H1 (cell line): ENCODE data around the gene CHP2. TPM values are rescaled to one million over a fixed set of nuclear protein-coding genes. Genes with fewer than 3 reads are reported as not detected.

Experiments used
- CTCF ChIA-PET: fragments of 300-600 bp; sonication (Branson Sonifier 250); formaldehyde crosslinking; loops from one replicate; lab custom pipeline; 2021; ENCODE audit not compliant: partially characterized antibody; lab: Charles Lee
- POLR2A ChIA-PET: fragments of 300-600 bp; sonication (Branson Sonifier 250); formaldehyde crosslinking; loops from one replicate; lab custom pipeline; 2021; ENCODE audit warnings: inconsistent platforms; ENCODE audit not compliant: partially characterized antibody; lab: Charles Lee
- DNase-seq, 2 experiments: peaks; one replicate each; pipeline versions ENCODE4 v3.0.0 to v3.0.0-alpha.2; 2010 to 2022; ENCODE audit warnings: low spot score in 2 of 2, low read depth in 1 of 2, mixed read lengths in 1 of 2
- FAIRE-seq: peaks from 2 replicates; lab custom pipeline; 2011; peaks lifted over from hg19 to GRCh38; lab: Jason Lieb, UNC
- H2AFZ ChIP-seq: 2 replicates; pipeline ENCODE4 v1.8.1; 2012; ENCODE audit warnings: low read length, inconsistent platforms
- H2AK5ac ChIP-seq: 2 replicates; pipeline ENCODE4 v1.6.1; 2013; ENCODE audit warnings: low read depth, low read length
- H2BK120ac ChIP-seq: replicated peaks from 2 replicates; pipeline ENCODE3; 2013; ENCODE audit warnings: low read depth, low read length, inconsistent platforms
- H2BK12ac ChIP-seq: 2 replicates; pipeline ENCODE4 v1.6.1; 2013; ENCODE audit warnings: low read depth, low read length
- H2BK15ac ChIP-seq: 2 replicates; pipeline ENCODE4 v1.6.1; 2013; ENCODE audit warnings: low read length
- H2BK20ac ChIP-seq: 2 replicates; pipeline ENCODE4 v1.6.1; 2013; ENCODE audit warnings: low read length
- H2BK5ac ChIP-seq: 2 replicates; pipeline ENCODE4 v1.6.1; 2013; ENCODE audit warnings: low read depth, low read length
- H3K14ac ChIP-seq: 2 replicates; pipeline ENCODE4 v1.6.1; 2013; ENCODE audit warnings: inconsistent platforms; ENCODE audit not compliant: insufficient read length
- H3K18ac ChIP-seq: 2 replicates; pipeline ENCODE4 v1.6.1; 2013; ENCODE audit warnings: low read length; ENCODE audit errors: extremely low read depth
- H3K23ac ChIP-seq: 2 replicates; pipeline ENCODE4 v1.6.1; 2013; ENCODE audit warnings: inconsistent platforms; ENCODE audit not compliant: insufficient read length
- H3K23me2 ChIP-seq: 2 replicates; pipeline ENCODE4 v1.6.1; 2013; ENCODE audit warnings: low read depth, low read length
- H3K27ac ChIP-seq: 2 replicates; pipeline ENCODE4 v1.6.1; 2011; ENCODE audit warnings: low read depth, low read length, inconsistent platforms
- H3K27me3 ChIP-seq, 4 experiments: replicated peaks in 1 of 4; 1 replicate in 1 of 4; 2 replicates in 3 of 4; pipeline versions ENCODE4 v1.6.1 to v1.8.1; 2011 to 2013; ENCODE audit warnings: low read length in 3 of 4, mild to moderate bottlenecking in 3 of 4, inconsistent platforms in 2 of 4, mixed read lengths in 2 of 4, moderate library complexity in 1 of 4; ENCODE audit not compliant: control insufficient read depth in 3 of 4, insufficient read depth in 3 of 4; ENCODE audit errors: extremely low read depth in 1 of 4
- H3K36me3 ChIP-seq, 4 experiments: 2 replicates each; pipeline versions ENCODE4 v1.6.1 to v1.8.1; 2011 to 2013; ENCODE audit warnings: mild to moderate bottlenecking in 4 of 4, low read length in 3 of 4, moderate library complexity in 2 of 4, control low read depth in 1 of 4, inconsistent platforms in 1 of 4; ENCODE audit not compliant: insufficient read depth in 4 of 4, control insufficient read depth in 2 of 4
- H3K4ac ChIP-seq: replicated peaks from 2 replicates; pipeline ENCODE3; 2013; ENCODE audit warnings: low read length, low read depth, mixed read lengths, inconsistent platforms; ENCODE audit not compliant: insufficient read length
- H3K4me1 ChIP-seq, 4 experiments: replicated peaks in 1 of 4; 1 replicate in 1 of 4; 2 replicates in 3 of 4; pipeline versions ENCODE4 v1.6.1 to v1.8.1; 2011 to 2013; ENCODE audit warnings: low read length in 3 of 4, inconsistent platforms in 2 of 4, mixed read lengths in 1 of 4; ENCODE audit not compliant: insufficient read depth in 4 of 4, control insufficient read depth in 3 of 4
- H3K4me2 ChIP-seq, 2 experiments: 2 replicates each; pipeline versions ENCODE4 v1.6.1 to v1.8.1; 2011 to 2013; ENCODE audit warnings: low read depth in 2 of 2, low read length in 2 of 2, control low read depth in 1 of 2, inconsistent platforms in 1 of 2, mild to moderate bottlenecking in 1 of 2; ENCODE audit not compliant: insufficient read depth in 1 of 2
- H3K4me3 ChIP-seq, 4 experiments: fragments of 200-600, 300-600 bp in 1 of 4; sonication (generic), shearing (Covaris generic), sonication (Bioruptor Twin) in 1 of 4; 2 replicates each; pipeline versions ENCODE4 v1.5.1 to v1.8.1; 2011 to 2016; ENCODE audit warnings: low read length in 4 of 4, low read depth in 3 of 4, control low read depth in 2 of 4, inconsistent platforms in 2 of 4, mild to moderate bottlenecking in 2 of 4, mixed read lengths in 1 of 4, moderate library complexity in 1 of 4; ENCODE audit not compliant: insufficient read depth in 2 of 4; ENCODE audit errors: extremely low read depth in 1 of 4
- H3K56ac ChIP-seq: replicated peaks from 2 replicates; pipeline ENCODE3; 2013; ENCODE audit warnings: low read depth, mild to moderate bottlenecking, mixed read lengths, low read length, inconsistent platforms; ENCODE audit not compliant: insufficient read length
- H3K79me1 ChIP-seq: 2 replicates; pipeline ENCODE4 v1.6.1; 2013; ENCODE audit warnings: low read depth, low read length, control low read depth
- H3K79me2 ChIP-seq, 2 experiments: 2 replicates each; pipeline versions ENCODE4 v1.6.1 to v1.8.1; 2012 to 2013; ENCODE audit warnings: low read length in 2 of 2, mild to moderate bottlenecking in 2 of 2, inconsistent platforms in 1 of 2; ENCODE audit not compliant: insufficient read depth in 2 of 2, control insufficient read depth in 1 of 2
- H3K9ac ChIP-seq, 4 experiments: replicated peaks in 1 of 4; 1 replicate in 1 of 4; 2 replicates in 3 of 4; pipeline versions ENCODE4 v1.6.1 to v1.8.1; 2011 to 2013; ENCODE audit warnings: low read depth in 3 of 4, low read length in 3 of 4, control low read depth in 2 of 4, mild to moderate bottlenecking in 2 of 4, moderate library complexity in 2 of 4, inconsistent platforms in 1 of 4; ENCODE audit errors: extremely low read depth in 1 of 4
- H3K9me3 ChIP-seq, 2 experiments: 2 replicates each; pipeline versions ENCODE4 v1.6.1 to v1.8.1; 2012 to 2013; ENCODE audit warnings: mild to moderate bottlenecking in 2 of 2, moderate library complexity in 2 of 2, control low read depth in 1 of 2, inconsistent platforms in 1 of 2, low read depth in 1 of 2, low read length in 1 of 2, mixed read lengths in 1 of 2; ENCODE audit not compliant: insufficient read depth in 2 of 2
- H4K20me1 ChIP-seq, 2 experiments: replicated peaks in 1 of 2; 2 replicates each; pipeline versions ENCODE3 to v1.8.1; 2011 to 2013; ENCODE audit warnings: inconsistent platforms in 2 of 2, low read length in 2 of 2, mild to moderate bottlenecking in 1 of 2; ENCODE audit not compliant: insufficient read depth in 2 of 2, control insufficient read depth in 1 of 2
- H4K5ac ChIP-seq: 2 replicates; pipeline ENCODE4 v1.6.1; 2013; ENCODE audit warnings: low read length, low read depth, mixed read lengths, inconsistent platforms; ENCODE audit not compliant: insufficient read length
- H4K8ac ChIP-seq: 2 replicates; pipeline ENCODE4 v1.8.0; 2013; ENCODE audit warnings: mild to moderate bottlenecking, moderate library complexity, low read length, inconsistent platforms; ENCODE audit not compliant: insufficient read depth; ENCODE audit errors: extremely low read depth
- H4K91ac ChIP-seq: replicated peaks from 2 replicates; pipeline ENCODE3; 2013; ENCODE audit warnings: low read length, mixed read lengths, inconsistent platforms; ENCODE audit not compliant: insufficient read length
- CREB1 ChIP-seq: IDR thresholded peaks from 2 replicates; pipeline ENCODE4 v1.6.1; 2012; ENCODE audit warnings: inconsistent platforms
- E2F6 ChIP-seq: IDR thresholded peaks from 2 replicates; pipeline ENCODE4 v1.6.1; 2012; ENCODE audit warnings: inconsistent platforms
- HDAC6 ChIP-seq: IDR thresholded peaks from one replicate; pipeline ENCODE4 v1.7.1; 2012; ENCODE audit warnings: low read depth, mild to moderate bottlenecking, inconsistent platforms, low read length, moderate library complexity
- KDM4A ChIP-seq: IDR thresholded peaks from one replicate; pipeline ENCODE4 v1.7.1; 2012; ENCODE audit warnings: low read depth, mild to moderate bottlenecking, moderate library complexity, low read length, inconsistent platforms; ENCODE audit not compliant: severe bottlenecking
- PHF8 ChIP-seq: fragments of 200-600 bp; sonication (generic); conservative IDR thresholded peaks from 2 replicates; pipeline ENCODE4 v1.7.1; 2012; ENCODE audit warnings: low read depth, mild to moderate bottlenecking, inconsistent platforms, low read length, moderate library complexity
- POLR2A ChIP-seq, 2 experiments: IDR thresholded peaks; 1 replicate in 1 of 2; 2 replicates in 1 of 2; pipeline ENCODE4 v1.6.1; 2011; ENCODE audit warnings: low read depth in 2 of 2, low read length in 2 of 2, mild to moderate bottlenecking in 2 of 2; ENCODE audit errors: control extremely low read depth in 1 of 2
- POLR2AphosphoS5 ChIP-seq: IDR thresholded peaks from 2 replicates; pipeline ENCODE4 v1.6.1; 2011; ENCODE audit warnings: low read depth, low read length
- SAP30 ChIP-seq: fragments of 300-600 bp; sonication (generic); IDR thresholded peaks from 2 replicates; pipeline ENCODE4 v1.7.1; 2012; ENCODE audit warnings: low read length, moderate library complexity, mild to moderate bottlenecking, inconsistent platforms; ENCODE audit not compliant: insufficient read depth, insufficient replicate concordance
- SP1 ChIP-seq: IDR thresholded peaks from 2 replicates; pipeline ENCODE4 v1.6.1; 2011; ENCODE audit warnings: low read depth, low read length
- SRF ChIP-seq: IDR thresholded peaks from 2 replicates; pipeline ENCODE4 v1.6.1; 2011; ENCODE audit warnings: mild to moderate bottlenecking, low read depth, low read length, moderate library complexity
- TCF12 ChIP-seq: IDR thresholded peaks from 2 replicates; pipeline ENCODE4 v1.6.1; 2011; ENCODE audit warnings: low read depth, mild to moderate bottlenecking, low read length
- ZNF274 ChIP-seq: IDR thresholded peaks from 2 replicates; pipeline ENCODE4 v1.7.0; 2012; ENCODE audit warnings: low read length, borderline replicate concordance; ENCODE audit errors: extremely low read depth
- WGBS, 2 experiments: shearing (Covaris generic) in 1 of 2; methylation state at CpG; one replicate each; pipeline versions ENCODE4 v1.1.6 to v1.1.7; 2013 to 2015; ENCODE audit warnings: low lambda C conversion rate in 2 of 2, mixed read lengths in 2 of 2, inconsistent platforms in 1 of 2, low coverage in 1 of 2, missing lambda C conversion rate in 1 of 2; ENCODE audit not compliant: insufficient replicate concordance in 2 of 2, insufficient coverage in 1 of 2, insufficient read length in 1 of 2; ENCODE audit errors: extremely low coverage in 1 of 2, missing lambda C conversion rate in 1 of 2; 5-methylcytosine and 5-hydroxymethylcytosine counted together
- polyA plus RNA-seq, 7 experiments: library from polyadenylated mRNA; depleted of rRNA in 3 of 7; stranded (reverse) in 5 of 7; unstranded in 2 of 7; fragments of >200 nt in 5 of 7; fragments of 200-250 nt in 2 of 7; gene quantifications; 1 replicate in 5 of 7; 2 replicates in 1 of 7; 4 replicates in 1 of 7; pipeline versions ENCODE4 v1.2.1 to v1.2.3, GENCODE V29; 2011 to 2013; ENCODE audit warnings: missing spikeins in 2 of 7, mixed read lengths in 2 of 7
- total RNA-seq: library from RNA; stranded (reverse); fragmentation: NEBNext Ultra II Directional; extraction: Animal tissue kit (Norgen Biotek cat#: 25700); gene quantifications from 2 replicates; pipeline ENCODE4 v1.2.1, GENCODE V29; 2021
- TF ChIP-seq, protein P1 (sequence below): IDR thresholded peaks from 2 replicates; pipeline ENCODE4 v1.6.1; 2012; ENCODE audit warnings: inconsistent platforms

CHP2 gene
- total and polyA plus RNA-seq, 2 of the 8 experiments (the other 6 are each of a cell fraction or from before 2014, with no cell fraction given), result 1.3 to 1.6 TPM

DNA sequence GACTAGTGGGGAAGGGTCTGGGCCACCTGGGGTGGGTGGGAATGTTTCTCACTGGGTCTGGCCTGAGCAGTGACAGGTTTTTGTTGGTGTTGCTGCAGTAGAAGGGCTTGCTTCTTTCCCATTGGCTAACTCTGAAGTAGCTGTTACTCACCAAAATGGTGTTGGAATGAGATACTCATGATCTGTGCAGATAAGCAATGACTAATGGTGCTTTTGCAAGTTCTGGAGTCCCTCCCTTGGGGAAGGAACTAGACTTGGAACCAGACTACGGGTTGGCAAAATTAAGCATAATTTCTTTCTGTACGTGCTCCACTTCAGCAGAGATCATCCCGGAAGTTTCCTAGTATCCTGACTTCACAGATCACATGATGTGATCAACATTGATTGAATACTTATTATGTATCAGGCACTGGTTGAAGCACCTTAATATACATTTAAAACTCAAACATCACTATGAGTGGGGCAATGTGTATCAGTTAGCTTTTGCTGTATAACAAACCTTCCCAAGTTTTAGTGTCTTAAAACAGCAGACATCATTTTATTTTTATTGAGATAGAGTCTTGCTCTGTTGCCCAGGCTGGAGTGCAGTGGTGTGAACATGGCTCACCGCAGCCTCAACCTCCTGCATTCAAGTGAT lies 30.1 kb downstream of the CHP2 start:
- Histone ChIP-seq H3K4me2 (no peak overlapping the region), H4K8ac (no peak overlapping the region), H3K27me3 (no peaks in the 10 kb centered on the region), H3K23ac (no peak overlapping the region), H3K27ac (no peak overlapping the region), H3K79me1 (no peaks in the 10 kb centered on the region), H3K79me2 (no peaks in the 10 kb centered on the region), H3K4me3 (no peak overlapping the region), H4K91ac (no peak overlapping the region), H3K56ac (no peak overlapping the region), H3K4ac (no peak overlapping the region), H2BK12ac (0 out of 2 replicates have a peak overlapping the region, but pooled peaks have one; percentile 12), H2AFZ (no peak overlapping the region), H3K9ac (no peak overlapping the region), H2BK15ac (no peak overlapping the region), H2BK120ac (peak overlapping the region; percentile 4), H2BK20ac (no peak overlapping the region), H2BK5ac (no peak overlapping the region), H2AK5ac (no peak overlapping the region), H4K5ac (no peak overlapping the region), H3K9me3 (no peaks in the 10 kb centered on the region), H3K18ac (no peak overlapping the region), H3K4me1 (peaks cover 3 to 23% (median 13%) of the 10 kb centered on the region in 4 experiments; a peak in 5 of 7 replicates), H3K14ac (no peak overlapping the region), H3K36me3 (no peaks in the 10 kb centered on the region), H4K20me1 (no peaks in the 10 kb centered on the region), H3K23me2 (no peaks in the 10 kb centered on the region)
- no peak for FAIRE-seq
- ChIA-PET CTCF (interaction anchor here (1.2 to 1.6 kb wide), 3 partner anchors 8 to 16 kb away, joined by 3 to 6 read pairs (median 4); no protein-coding TSS in a partner anchor), POLR2A (no interaction called here)
- DNase-seq, result no peak
- 98% methylated on average over 4 of the region's 4 CpGs; no CpG with 5 or more reads in 1 of the 2 experiments for WGBS, 2 experiments
- no peak for TF ChIP-seq CREB1
- no peak for TF ChIP-seq TCF12
- no peak for TF ChIP-seq KDM4A
- TF ChIP-seq ZNF274, result no peak
- no peak for TF ChIP-seq SAP30
- TF ChIP-seq E2F6, result no peak
- no peak for TF ChIP-seq PHF8
- TF ChIP-seq HDAC6, result no peak
- no peak for TF ChIP-seq POLR2AphosphoS5
- TF ChIP-seq SRF, result no peak
- TF ChIP-seq SP1, result no peak
- TF ChIP-seq, protein P1, sequence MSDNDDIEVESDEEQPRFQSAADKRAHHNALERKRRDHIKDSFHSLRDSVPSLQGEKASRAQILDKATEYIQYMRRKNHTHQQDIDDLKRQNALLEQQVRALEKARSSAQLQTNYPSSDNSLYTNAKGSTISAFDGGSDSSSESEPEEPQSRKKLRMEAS, result no peak
- no peak for TF ChIP-seq POLR2A (IDR thresholded peaks at IDR 0.05; ENCODE audit: control extremely low read depth in 1 of 2, low read depth in 2 of 2, low read length in 2 of 2)
